Stimulated activated CD4-positive, alpha-beta T cell treated with anti-CD3 and anti-CD28 coated beads, TNF-alpha, amount 100 ng/mL, for 1 hour (primary cell): ENCODE measurements around the gene CHGA.

Experiments
- DNase-seq, 3 donors: peaks; one replicate each; pipeline ENCODE4 v3.0.0-alpha.2; 2020; ENCODE audit warnings: low read depth in 3 of 3, low spot score in 1 of 3

The CHGA gene

DNA sequence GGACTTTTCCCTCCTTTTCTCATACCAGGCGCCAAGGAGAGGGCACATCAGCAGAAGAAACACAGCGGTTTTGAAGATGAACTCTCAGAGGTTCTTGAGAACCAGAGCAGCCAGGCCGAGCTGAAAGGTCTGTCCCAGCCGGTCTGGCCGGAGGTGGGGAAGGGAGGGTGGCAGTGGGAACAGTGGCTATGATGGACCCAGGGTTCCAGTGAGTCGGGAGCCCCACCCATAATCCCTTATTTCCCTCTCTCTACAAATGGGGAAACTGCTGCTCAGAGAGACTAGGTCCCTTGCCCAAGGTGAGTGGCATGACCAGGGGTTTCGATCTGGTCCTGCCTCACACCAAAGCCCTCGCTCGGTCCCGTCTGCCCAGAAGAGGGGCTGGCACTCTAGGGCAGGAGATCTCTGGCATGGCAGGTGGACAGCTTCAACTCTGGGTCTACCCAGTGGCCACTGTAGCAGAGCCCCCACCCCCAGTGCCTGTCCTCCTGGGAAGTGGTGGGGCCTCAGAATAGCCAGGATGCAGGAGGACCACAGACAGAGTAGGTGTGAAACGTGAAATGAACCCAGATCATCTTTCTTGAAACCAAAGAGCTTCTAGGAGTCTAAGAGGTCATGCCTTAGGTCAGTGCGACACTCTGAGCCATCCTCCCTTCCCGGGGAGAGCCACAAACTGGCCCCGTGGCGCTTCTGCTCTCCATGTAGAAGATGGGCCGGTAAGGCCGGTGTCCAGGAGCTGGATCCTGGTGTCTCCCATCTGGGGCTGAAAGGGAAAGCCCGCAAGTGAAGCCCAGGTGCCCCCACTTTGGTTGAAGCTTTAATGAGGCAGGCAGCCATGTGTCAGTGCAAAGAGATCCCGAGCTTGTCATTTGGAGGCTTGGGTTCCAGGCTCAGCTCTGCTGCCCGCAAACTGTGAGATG is 7.0 kb downstream of the CHGA start:
- DNase-seq: no peak

DNA sequence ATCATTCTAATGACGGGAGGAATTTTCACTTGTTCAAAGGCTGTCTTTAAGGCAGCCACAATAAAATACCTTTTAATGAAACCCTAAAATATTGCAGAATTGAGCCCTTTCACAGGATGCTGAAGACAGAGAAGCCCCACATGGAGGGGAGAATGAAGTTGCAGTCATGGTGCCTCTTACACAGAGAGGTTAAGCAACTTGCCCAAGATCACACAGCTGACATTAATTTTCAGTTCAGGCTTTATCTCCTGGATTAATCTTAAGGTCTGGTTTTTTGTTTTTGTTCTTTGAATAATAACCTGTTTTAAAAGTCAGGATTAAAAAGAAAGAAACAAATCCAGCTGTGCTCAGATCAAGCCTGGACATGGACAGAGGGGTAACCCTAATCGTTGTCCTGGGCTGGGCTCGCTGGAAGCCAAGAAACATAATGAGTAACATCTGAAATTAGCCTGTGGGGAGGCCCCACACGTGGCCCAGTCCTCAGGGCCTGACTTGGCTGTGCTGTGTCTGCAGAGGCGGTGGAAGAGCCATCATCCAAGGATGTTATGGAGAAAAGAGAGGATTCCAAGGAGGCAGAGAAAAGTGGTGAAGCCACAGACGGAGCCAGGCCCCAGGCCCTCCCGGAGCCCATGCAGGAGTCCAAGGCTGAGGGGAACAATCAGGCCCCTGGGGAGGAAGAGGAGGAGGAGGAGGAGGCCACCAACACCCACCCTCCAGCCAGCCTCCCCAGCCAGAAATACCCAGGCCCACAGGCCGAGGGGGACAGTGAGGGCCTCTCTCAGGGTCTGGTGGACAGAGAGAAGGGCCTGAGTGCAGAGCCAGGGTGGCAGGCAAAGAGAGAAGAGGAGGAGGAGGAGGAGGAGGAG is 8.0 kb downstream of the CHGA start:
- DNase-seq: no peak

DNA sequence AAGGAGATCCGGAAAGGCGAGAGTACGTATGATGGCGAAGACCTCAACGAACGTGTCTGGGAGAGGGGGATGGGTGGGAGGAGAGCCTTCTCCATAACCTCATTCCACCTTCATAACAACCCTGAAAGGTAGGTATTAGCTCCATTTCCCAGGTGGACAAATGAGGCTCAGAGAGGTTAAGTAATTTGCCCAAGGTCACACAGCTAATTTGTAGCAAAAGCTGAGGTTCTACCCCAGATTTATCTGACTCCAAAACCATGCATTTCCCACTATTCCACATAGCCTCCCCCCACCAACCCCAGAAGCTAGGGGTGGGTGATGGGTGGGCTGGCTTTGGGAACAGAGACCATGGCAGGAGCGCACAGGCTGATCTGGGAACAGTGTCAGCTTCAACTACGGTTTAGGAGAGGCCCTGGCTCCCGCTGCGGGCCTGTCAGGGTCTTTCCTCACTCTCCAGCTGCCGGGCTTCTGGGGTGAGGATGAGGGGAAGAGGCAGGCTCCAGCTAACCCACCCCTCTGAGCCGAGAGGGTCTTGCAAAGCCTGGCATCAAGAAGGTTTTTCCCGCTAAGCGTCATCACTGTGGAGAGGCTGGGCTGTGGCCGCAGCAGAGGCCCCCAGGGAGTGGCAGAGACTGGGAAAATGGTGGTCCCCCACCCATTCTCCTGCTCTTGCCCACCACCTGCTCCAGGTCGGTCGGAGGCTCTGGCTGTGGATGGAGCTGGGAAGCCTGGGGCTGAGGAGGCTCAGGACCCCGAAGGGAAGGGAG is 8.9 kb downstream of the CHGA start:
- DNase-seq: no peak

DNA sequence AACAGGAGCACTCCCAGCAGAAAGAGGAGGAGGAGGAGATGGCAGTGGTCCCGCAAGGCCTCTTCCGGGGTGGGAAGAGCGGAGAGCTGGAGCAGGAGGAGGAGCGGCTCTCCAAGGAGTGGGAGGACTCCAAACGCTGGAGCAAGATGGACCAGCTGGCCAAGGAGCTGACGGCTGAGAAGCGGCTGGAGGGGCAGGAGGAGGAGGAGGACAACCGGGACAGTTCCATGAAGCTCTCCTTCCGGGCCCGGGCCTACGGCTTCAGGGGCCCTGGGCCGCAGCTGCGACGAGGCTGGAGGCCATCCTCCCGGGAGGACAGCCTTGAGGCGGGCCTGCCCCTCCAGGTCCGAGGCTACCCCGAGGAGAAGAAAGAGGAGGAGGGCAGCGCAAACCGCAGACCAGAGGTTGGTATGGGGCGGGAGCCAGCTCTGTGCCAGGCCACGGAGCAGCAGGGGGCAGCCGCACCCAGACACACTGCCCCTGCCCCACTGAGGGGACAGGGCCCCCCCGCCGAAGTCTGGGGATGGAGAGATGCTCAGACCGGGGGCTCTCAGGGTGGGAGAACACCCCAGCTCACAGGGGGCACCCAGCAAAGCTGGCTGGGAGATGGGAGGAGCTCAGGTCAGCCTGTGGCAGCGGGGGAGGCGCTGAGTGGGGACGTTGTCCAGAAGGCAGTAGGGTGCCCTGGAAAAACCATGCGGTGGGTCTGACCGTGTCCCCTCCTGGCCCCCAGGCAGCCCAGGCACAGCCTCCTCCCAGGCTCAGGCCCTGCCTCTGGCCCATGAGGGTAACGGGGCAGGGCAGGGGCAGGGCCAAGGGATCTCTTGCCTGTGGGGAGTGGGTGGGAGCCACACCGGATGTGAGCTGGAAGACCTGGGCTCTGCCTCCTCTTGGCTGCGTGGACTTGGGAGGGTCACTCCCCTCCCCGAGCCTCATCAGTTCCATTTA is 9.8 kb downstream of the CHGA start:
- DNase-seq: no peak

DNA sequence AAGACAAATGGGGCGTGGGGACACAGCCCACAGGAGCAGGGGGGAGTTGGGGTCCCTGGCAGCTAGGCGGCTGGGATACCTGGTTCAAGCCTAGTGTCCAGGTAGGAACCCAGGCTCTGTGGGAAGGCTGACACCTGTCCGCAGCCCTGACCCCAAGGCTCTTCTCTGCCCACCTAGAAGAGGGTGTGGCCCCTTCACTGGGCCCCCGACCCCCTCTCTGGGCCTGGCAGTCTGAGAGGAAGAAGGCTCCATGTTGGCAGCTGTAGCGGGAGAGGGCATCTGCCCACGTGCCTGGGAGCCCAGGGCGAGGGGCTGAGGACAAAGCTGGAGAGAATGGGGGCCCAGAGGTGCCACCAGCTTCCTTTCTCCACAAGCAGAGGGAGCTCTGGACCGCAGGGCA is 10.5 kb downstream of the CHGA start:
- DNase-seq: no peak

DNA sequence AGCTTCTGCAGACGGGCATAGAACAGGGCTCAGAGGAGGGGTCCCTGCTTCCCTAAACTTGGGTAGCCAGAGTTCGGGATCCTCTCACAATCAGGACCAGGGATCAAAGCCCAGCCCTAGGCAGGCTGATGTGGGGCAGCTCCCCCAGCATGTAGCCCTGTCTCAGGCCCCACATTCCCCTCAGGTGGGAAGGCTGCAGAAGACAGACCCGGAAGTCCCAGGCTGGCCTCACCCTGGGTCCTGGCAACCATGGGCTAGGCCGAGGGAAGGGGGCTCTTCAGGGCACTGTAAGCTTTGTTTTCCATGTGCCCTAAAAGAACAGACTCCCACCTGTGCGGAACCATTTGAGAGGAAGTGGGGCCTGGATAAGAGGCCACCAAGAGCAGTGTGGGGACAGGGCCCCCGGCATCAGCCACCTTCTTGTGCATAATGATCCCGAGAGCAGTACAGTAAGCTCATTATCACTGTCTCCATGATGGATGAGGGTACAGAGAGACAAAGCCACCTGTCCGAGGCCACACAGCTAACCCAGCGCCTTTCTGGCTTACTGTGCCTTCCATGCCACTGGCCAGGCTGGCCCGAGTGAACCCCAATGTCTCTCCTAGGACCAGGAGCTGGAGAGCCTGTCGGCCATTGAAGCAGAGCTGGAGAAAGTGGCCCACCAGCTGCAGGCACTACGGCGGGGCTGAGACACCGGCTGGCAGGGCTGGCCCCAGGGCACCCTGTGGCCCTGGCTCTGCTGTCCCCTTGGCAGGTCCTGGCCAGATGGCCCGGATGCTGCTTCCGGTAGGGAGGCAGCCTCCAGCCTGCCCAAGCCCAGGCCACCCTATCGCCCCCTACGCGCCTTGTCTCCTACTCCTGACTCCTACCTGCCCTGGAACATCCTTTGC is 11.5 kb downstream of the CHGA start:
- no peak for DNase-seq

DNA sequence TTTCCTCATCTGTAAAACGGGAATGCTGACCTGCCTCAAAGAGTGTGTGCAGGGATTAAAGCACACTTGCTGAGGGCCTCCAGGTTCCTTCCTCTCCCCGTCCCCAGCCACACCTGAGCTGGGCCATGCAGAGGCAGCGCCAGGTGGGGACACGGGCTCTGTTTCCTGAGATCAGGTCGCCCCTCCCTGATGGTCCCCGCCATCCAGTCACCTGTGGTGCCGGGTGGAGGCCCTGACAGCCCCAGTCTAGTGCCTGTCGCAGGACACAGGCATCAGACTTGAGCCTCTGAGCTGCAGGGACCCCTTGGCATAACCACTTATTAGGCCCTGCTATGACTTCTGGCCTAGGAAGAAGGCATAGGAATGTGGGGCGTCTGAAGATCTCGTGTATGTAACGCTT is 12.5 kb downstream of the CHGA start:
- no peak for DNase-seq

DNA sequence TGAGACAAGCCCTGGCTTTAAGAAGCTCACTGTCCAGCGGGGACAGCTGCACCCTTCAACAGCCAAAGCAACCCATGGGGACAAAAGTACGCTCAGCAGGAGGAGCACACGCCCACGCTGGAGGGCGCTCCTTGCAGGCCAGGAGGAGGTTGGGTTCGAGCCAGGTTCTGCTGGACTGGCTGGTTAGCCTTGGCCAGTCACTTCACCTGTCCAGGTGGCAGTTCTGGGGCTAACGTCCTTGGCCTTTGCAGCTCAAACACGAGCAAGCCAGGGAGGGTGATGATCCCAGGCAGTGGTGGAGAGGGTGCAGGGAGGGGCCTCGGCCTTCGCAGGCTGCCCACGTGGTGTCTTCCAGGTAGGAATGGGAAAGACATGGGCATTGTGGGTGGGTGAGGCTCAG is 13.1 kb downstream of the CHGA start:
- no peak for DNase-seq

DNA sequence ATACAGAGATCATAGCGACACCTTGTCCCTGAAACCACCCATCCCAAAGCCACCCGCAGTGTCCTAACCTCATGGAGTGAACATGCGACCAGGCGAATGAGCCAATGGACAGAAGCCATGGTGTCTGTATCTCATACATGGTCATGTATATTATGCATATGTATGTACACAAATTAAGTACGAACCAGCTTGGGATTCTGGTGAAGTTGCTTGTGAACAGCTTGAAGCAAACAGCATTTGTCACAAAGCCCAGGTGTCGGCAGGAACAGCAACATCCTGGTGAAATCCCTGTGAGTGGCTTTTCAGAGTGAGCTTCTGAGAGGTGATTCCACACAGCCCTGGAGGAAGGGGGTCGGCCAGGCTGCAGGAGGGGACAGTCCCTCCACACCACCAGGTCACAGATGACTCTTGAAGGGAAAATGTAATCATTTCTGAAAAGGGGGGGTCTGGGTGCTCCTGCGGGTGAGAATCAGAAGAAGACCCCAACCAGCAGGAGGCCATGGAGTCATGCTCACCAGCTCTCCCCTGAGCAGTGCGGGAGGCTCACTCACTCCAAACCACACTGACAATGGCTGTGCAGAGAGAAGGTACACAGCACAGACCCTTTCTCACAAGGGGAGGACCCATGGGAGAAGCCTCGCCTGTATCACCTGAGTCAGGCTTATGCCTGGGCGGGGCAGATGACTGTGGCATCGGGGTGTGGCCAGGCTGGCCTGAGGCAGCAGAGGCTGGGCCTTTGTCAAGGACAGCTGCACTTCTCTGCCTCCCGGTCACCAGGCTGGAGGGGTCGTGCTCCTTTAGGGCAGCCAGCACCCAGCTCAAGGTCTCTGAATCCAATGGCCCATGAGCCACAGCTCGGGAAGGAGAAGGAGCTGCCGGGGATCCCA is 14.3 kb downstream of the CHGA start:
- no peak for DNase-seq

DNA sequence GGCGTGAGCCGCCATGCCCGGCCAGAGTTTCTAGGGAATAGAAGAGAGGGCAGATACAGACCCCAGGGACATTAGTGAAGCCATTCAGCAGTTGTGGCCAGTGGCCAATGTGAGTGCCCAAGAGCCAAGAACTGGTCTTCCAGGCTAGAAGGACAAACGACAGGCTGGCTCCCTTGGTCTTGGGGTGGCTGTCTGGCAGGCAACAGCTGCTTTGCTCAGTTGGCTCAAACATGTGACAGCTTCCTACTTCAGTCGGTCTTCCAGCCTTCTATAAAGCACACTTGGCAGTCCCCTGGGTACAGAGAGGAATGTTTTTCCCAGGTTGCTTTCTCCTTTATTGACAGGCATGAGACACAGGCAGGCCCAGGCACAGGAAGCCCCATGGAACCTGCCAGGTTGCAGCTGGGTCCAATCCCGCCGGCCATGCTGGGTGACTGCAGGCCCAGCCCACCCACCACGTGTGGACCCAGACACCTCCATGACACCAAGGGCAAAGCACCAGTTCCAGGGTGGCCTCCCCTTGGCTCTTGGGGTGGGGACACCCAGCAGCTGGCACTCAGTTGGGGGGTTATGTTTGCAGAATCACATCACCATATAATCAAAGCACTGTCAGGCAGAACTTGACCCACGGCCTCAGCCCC is 15.4 kb downstream of the CHGA start:
- DNase-seq: no peak

DNA sequence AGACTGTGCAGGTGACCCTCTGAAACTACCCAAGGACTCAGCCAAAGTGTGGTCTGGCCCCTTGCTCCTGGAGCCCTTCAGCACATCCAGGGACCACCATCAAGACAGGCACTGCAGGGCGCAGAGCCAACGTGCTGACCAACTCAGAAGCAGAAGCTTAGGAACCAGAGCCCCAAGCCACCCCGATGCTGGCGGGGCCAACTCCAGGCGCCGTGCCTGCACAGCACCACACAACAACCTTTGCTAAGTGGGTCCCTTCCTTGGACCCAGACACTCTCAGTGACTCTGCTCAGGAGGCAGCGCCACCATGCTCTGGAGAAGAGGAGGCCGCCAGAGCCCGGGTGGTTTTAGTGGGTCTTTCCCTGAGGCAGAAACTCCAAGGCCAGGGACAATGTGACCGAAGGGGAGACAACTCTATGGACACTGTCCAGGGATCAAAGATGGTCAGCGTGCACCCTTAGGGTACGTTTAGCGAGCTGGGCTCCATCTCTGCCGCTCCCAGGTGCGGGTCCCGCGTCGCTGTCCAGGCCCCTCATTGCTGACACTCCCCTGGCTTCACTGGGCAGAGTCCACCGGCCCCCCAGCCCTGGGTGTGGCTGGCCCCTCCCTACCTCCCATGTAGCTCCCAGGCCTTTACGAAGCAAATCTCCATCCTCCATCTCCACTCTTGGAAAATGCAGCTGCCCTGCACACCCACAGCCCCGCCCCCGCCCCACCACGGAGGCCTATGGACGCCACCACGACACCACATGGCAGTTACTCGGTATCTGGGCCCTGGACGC is 16.1 kb downstream of the CHGA start:
- no peak for DNase-seq

DNA sequence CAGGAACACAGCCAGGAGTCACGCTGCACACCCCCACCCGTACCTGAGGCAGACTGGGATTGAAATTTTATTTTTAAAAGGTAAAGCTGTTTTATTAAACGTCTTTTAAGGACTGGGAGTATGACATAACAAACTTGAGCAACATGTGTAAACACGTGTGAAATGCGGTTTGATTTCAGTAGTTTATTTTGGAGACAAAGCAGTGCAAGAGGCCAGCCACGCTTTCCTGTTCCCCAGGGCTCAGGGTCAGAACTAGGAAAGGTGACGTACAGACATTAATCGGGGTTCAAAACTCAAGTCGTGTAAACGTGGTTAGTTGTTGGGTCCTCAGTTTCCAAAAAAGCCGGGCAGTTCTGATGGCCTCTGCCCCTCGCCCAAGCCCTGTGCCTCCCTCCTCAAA is 16.7 kb downstream of the CHGA start:
- DNase-seq: no peak

DNA sequence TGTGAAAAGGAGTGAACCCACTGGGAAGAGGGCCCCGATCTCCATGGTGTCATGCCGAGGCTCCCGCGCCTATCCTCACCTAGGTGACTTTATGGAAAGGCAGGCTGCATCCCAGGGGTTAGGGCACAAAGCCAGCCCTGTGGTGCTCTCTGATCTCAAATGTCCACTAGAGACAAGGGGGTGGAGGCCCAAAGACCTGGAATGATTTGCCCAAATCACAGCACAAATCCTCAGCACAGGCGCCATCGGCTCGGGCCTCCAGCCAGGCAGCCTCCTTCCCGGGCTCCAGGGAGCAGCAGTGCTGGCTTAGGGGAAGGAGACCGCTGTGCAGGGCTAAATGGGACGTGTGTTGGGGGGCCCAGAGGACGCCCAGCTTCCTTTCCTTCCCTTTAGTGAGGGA is 17.6 kb downstream of the CHGA start:
- no peak for DNase-seq

DNA sequence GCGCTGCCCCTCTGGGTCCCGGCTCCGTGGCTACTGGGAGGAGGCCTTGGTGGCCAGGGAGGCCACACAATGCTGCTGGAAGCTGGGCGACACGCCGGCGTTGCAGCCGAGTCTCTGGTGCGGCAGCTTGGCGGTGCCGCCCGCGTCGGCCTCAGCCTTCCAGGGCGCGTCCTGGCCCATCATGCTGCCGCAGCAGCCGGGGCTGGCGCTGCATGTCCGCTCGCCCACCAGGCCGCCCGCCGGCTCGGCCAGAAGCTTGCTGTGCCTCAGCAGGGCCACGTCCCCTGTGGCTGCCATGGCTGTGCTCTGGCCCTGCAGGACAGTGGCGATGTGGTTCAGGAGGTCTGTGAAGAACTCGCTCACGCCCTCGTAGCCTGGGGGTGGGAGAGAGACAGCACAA is 18.6 kb downstream of the CHGA start:
- DNase-seq: no peak

DNA sequence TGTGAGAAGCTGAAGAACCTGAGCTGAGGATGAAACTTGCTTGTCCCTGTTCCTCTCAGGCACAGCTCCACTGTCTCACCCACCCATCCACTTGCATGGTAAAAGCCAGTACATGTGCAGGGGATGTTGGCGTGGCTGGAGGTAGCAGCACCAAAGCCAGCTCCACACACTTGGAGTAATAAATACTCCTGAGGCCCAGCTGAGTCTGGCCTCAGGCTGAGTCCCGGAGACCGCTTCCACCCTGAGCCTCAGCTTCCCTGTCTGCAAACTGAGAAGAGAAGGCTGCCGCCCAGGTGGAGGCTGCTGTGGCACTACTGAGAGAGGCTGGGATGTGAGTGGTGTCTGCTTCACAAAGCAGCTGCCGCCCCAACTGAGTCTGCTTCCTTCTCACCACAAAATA is 19.2 kb downstream of the CHGA start:
- DNase-seq: no peak

DNA sequence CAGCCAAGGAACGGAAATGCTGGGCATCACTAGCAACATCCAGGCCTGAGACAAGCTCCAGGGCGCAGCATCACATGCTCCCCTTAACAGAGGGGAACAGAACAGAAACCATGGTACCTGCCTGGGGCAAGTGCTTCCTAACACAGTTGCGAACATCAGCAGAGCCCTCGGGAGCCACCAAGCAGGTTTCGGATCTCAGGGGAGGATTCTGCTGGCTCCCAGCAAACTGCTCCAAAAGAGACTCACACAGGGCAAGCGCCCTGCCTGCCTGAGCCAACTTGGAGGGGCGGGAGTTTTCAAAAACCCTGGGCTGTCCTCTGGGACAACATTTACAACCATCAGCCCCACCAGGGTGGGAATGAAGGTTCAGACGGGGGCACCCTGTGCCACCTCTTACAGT is 19.6 kb downstream of the CHGA start:
- no peak for DNase-seq
